Ammon's horn (tissue), 1 donor: ENCODE results near the gene POU5F1.
"Not testable (repeated sequence)": the region's sequence is repeated elsewhere in the genome, so short reads cannot be mapped to it uniquely, and the experiment has no call there.

Source experiments
- DNase-seq: peaks from one replicate; pipeline ENCODE4 v3.0.0-alpha.2; 2016; ENCODE audit warnings: low spot score

The POU5F1 gene

GRCh38 chr6:31170600-31170881, at the start of gene POU5F1:
Gene POU5F1 (minus strand): TSS chr6:31170682. CDS start chr6:31170620, 62 bp downstream.
- no peak for DNase-seq

- no peak for DNase-seq
These were observed 45.9 kb upstream of the POU5F1 start for GRCh38 chr6:31216208-31216898.

DNA sequence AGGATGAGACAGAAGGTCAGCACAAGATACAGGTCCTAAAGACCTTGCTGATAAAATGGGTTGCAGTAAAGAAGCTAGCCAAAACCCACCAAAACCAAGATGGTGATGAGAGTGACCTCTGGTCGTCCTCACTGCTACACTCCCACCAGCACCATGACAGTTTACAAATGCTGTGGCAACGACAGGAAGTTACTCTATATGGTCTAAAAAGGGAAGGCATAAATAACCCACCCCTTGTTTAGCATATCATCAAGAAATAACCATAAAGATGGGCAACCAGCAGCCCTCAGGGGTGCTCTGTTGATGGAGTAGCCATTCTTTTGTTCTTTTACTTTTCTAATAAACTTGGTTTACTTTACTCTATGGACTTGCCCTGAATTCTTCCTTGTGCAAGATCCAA, 44.7 kb upstream of the POU5F1 start:
- not testable (repeated sequence) for DNase-seq

GRCh38 chr6:31214516-31214915, 44.0 kb upstream of the POU5F1 start:
- DNase-seq: no peak

GRCh38 chr6:31210741-31211532, 40.5 kb upstream of the POU5F1 start:
- no peak for DNase-seq

DNA sequence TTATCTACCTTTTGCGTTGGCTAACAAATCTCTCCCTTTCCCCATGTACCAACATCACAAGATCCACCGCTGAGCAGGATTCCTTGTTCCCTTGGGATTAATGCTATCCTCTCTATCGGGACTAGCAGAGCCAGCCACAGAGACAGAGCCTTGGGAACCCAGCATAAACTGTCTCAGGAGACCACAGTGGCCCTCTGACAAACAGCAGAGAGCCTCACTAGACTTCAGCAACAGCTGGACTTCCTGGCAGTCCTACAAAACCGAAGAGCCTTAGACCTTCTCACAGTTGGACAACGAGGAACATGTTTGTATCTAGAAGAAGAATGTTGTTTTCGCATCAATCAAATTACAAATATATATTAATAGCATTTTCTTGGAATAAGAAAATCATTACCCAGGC, 39.6 kb upstream of the POU5F1 start:
- no peak for DNase-seq

GRCh38 chr6:31209137-31209536, 38.7 kb upstream of the POU5F1 start:
- DNase-seq: no peak

GRCh38 chr6:31208506-31208905, 38.0 kb upstream of the POU5F1 start:
- DNase-seq: no peak

DNA sequence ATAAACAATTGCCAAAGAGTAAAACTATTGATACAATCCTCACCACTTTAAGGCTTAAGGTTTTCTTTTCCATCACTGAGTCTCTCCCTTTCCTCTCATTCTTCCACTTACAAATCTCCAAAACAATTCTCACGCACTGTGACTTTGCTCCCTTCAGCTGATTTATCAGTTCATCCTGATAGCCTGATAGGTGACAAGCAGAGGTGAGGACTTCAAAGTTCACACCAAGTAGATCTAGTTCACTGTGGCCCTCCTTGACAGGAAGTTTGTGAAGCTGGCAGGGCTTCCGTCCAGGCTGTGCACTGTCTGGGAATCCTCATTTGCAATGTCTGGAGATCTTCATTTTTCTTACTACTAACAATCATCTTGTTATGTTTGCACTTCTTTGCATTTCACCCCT, 35.2 kb upstream of the POU5F1 start:
- DNase-seq: no peak

DNA sequence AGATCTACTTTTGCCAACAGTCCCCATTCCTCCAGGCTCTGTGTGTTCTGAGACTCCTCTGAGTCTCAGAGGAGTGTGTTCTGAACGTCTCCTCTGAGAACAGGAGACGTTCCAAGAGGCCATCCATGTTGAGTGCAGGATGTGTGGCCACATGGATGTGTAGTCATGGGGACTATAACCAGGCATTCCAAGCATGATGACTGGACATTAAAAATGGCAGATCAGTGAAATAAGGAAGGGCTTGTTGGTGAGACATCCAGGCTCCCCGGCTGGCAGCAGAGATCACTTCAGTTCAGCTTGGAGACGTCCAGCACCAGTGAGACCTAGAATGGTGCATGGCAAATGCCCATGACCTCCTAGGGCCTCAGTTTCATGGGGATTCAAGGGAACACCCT, 34.3 kb upstream of the POU5F1 start:
- no peak for DNase-seq

- DNase-seq: no peak
These were observed 33.0 kb upstream of the POU5F1 start for GRCh38 chr6:31203345-31203979.

GRCh38 chr6:31202259-31203166, 32.0 kb upstream of the POU5F1 start:
- DNase-seq: no peak

DNA sequence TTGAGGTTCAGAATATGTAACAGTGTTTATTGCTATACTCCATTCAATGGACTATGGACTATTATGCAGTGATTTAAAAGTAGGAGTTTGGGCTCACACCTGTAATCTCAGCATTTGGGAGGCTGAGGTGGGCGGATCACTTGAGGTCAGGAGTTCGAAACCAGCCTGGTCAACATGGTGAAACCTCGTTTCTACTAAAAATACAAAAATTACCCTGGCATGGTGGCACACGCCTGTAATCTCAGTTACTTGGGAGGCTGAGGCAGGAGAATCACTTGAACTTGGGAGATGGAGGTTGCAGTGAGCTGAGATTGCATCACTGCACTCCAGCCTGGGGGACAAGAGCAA, 28.6 kb upstream of the POU5F1 start:
- not testable (repeated sequence) for DNase-seq

DNA sequence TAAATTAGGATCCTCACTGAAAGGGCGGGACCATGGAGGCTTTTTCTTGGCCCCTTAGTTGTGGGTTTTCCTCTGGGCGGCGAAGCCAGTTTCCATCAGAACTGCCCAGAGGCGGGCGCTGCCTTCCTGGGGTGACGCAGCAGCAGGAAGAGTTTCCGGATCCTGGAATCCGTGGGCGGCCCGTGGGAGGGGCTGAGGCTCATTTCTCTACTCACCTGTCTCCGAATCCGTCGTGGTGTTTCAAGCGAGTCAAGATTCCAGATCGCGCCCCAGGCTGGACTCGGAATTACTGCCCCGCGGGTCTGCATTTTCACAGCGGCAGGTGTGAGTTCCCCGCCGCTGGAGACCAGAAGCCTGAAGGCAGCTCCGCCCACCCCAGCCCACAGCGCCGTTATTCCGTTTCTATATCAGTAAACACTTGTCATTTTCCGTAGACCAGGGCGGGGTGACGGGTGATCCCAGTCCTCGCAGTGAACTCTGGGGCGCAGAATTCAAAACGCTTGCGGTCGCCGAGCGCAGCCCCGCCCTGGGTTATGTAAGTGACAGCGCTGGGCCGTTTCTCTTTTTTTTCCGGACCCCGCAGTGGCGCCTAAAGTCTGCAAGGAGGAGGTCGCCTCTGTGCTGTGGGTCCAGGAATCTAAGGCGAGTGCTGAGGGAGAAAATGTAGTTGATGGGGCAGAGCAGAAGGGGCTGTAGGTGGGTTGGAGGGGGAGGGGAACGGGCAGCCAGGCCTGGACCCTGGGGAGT, 27.2 kb upstream of the POU5F1 start:
- DNase-seq: peak; percentile 80

- not testable (repeated sequence) for DNase-seq
These were observed 26.0 kb upstream of the POU5F1 start for GRCh38 chr6:31196251-31197022.

- DNase-seq: not testable (repeated sequence)
These were observed 25.0 kb upstream of the POU5F1 start for GRCh38 chr6:31195308-31195979.

GRCh38 chr6:31194061-31194834, 23.8 kb upstream of the POU5F1 start:
- no peak for DNase-seq

- no peak for DNase-seq
These were observed 22.7 kb upstream of the POU5F1 start for GRCh38 chr6:31193206-31193605.

DNA sequence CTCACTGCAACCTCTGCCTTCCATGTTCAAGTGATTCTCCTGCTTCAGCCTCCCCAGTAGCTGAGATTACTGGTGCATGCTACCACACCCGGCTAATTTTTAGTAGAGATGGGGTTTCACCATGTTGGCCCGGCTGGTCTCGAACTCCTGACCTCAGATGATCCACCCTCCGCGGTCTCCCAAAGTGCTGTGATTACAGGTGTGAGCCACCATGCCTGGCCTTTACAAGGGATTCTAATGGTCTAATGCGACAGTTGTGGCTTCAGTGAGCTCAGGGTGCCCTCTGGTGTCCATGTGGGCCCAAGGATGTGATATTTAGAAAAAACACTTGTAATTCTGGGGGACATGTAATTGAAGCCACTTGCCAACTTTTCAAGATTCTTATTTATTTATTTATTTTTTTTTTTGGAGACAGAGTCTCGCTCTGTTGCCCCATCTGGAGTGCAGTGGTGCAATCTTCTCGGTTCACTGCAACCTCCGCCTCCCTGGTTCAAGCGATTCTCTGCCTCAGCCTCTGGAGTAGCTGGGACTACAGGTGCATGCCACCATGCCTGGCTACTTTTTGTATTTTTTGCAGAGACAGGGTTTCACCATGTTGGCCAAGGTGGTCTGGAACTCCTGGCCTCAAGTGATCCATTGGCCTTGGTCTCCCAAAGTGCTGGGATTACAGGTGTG, 22.1 kb upstream of the POU5F1 start:
- peak; percentile 83 for DNase-seq
